Thyroid gland (tissue), 4 donors: ENCODE measurements around the gene ARL2.

Experiments used
- POLR2A ChIP-seq, 2 donors: fragments of 450-650 bp; IDR thresholded peaks; one replicate each; pipeline ENCODE4 v1.6.1; 2017; ENCODE audit warnings: antibody characterized with exemption in 2 of 2, mild to moderate bottlenecking in 2 of 2, moderate library complexity in 1 of 2
- TF ChIP-seq, protein P1 (sequence below), 6 experiments: fragments of 200-600 bp in 3 of 6; fragments of 450-650 bp in 3 of 6; sonication (generic) in 3 of 6; IDR thresholded peaks; one replicate each; pipeline ENCODE4 v1.5.1; 2016 to 2019; ENCODE audit warnings: antibody characterized with exemption in 6 of 6, mild to moderate bottlenecking in 2 of 6, inconsistent platforms in 1 of 6, moderate library complexity in 1 of 6

DNA sequence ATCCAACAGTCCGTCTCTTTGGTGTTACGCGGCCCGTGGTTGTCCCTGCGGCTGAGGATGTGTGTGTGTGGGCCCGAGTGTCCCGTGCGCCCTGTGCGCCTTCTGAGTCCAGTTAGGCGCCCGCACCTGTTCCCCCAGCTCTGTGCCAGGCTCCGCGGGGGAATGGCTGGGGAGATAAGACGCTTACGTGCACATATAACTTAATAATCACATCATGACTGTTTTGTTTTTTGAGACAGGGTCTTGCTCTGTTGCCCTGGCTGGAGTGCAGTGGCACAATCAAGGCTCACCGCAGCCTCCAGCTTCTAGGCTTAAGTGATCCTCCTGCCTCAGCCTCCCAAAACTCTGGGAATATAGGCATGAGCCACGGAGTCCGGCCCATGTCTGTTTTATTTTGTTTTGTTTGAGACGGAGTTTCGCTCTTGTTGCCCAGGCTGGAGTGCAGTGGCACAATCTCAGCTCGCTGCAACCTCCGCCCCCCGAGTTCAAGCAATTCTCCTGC lies 817 bp downstream of the ARL2 start:
- no peak for TF ChIP-seq POLR2A (IDR thresholded peaks at IDR 0.05)
- TF ChIP-seq, protein P1, sequence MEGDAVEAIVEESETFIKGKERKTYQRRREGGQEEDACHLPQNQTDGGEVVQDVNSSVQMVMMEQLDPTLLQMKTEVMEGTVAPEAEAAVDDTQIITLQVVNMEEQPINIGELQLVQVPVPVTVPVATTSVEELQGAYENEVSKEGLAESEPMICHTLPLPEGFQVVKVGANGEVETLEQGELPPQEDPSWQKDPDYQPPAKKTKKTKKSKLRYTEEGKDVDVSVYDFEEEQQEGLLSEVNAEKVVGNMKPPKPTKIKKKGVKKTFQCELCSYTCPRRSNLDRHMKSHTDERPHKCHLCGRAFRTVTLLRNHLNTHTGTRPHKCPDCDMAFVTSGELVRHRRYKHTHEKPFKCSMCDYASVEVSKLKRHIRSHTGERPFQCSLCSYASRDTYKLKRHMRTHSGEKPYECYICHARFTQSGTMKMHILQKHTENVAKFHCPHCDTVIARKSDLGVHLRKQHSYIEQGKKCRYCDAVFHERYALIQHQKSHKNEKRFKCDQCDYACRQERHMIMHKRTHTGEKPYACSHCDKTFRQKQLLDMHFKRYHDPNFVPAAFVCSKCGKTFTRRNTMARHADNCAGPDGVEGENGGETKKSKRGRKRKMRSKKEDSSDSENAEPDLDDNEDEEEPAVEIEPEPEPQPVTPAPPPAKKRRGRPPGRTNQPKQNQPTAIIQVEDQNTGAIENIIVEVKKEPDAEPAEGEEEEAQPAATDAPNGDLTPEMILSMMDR (IDR thresholded peaks at IDR 0.05) = no peak
